ENCODE measurements around the gene ANG.

Gene ANG

DNA sequence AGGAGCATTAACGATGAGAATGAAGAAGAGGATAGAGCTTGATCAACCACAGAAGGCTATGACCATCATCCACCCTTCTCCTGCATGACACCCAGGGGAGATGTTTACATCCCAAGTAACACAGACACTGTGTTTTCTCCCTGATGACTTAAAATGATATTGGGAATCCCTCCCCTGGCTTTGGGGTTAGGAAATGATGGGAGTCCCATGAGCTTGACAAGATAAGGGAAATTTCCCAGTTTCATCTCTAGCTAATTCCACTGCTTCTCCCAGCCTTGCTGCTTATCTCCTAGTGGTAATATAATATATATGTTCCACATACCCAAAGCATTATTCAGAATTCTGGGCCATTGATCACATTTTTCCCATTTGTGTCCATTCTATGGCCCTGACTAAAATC, 43.1 kb upstream of the ANG start:
- Histone ChIP-seq H3K9me3 (ENCODE audit: control insufficient read depth, insufficient read depth, low read depth, low read length) (no peaks in the 10 kb centered on the region), H3K36me3 (ENCODE audit: control insufficient read depth in 2 of 2, insufficient read depth in 1 of 2, low read length in 2 of 2) (no peaks in the 10 kb centered on the region), H3K4me3 (ENCODE audit: low read depth, low read length) (no peak overlapping the region), H3K4me1 (ENCODE audit: control insufficient read depth, insufficient read depth, low read length) (no peaks in the 10 kb centered on the region), H3K27ac (ENCODE audit: extremely low read depth, low read depth, low read length) (no peak overlapping the region)
- POLR2A ChIA-PET: no interaction called here
- TF ChIP-seq ZNF76 (tag by site-specific recombination; IDR thresholded peaks at IDR 0.05; ENCODE audit: borderline replicate concordance, low read depth): no peak
- TF ChIP-seq TCF7L2 (IDR thresholded peaks at IDR 0.05; ENCODE audit: borderline replicate concordance, low read depth, low read length): no peak
- TF ChIP-seq EGR2 (tag by site-specific recombination; IDR thresholded peaks at IDR 0.05; ENCODE audit: low read depth): no peak
- no peak for TF ChIP-seq ZBTB21 (tag by site-specific recombination; IDR thresholded peaks at IDR 0.05)
- CTCF ChIA-PET: interaction anchor here (0.6 to 1.5 kb wide), 2 partner anchors 11 to 46 kb away, joined by 3 to 4 read pairs; no protein-coding TSS in a partner anchor

DNA sequence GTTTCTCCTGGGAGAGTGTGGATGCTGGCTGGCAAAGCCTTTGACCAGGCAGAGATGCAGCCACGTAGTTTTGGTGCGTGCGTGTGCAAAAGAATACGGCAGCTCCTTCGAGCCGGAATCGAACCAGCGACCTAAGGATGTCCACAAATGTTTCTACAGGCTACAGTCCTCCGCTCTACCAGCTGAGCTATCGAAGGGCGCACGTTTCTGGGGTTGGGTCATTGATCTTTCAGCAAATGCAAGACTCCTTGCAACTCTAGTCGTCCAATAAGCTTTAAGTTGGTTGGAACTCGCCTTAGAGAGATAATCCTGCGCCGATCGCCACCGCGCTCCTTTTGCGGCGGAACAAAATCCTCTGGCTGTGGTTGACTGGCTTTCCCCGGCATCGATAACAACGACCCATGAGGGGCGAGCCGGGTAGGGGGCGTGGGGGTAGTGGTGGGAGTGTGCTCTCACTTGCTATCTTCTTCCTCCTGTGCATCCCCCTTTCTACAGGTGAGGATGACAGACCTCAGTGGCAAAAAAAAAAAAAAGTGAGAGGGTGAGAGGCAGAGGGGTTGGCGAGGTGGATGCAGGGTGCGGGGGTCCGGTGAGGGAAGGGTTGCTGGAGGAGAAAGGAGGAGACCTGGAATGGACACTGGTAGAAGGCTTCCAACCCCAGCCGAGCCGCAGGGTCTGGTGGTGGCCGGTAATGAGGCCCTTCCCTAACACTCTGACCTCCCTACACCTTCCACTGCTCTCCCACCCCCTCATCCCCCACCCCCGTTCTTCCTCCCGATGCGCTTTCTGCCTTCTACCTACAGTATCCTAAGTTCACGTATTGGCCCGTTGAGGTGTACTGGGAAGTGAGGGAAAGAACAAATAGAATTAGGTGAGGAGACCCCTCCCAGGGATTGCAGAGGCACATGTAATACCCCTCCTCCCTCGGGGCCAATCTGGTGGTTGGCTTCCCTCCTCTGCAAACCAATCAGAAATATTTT, 35.3 kb upstream of the ANG start:
- Histone ChIP-seq H3K4me3 (ENCODE audit: low read depth, low read length) (peak overlapping the region; percentile 46), H3K4me1 (ENCODE audit: control insufficient read depth, insufficient read depth, low read length) (no peaks in the 10 kb centered on the region), H3K9me3 (ENCODE audit: control insufficient read depth, insufficient read depth, low read depth, low read length) (no peaks in the 10 kb centered on the region), H3K27ac (ENCODE audit: extremely low read depth, low read depth, low read length) (no peak overlapping the region; the same call in 1 of the 2 replicates), H3K36me3 (ENCODE audit: control insufficient read depth in 2 of 2, insufficient read depth in 1 of 2, low read length in 2 of 2) (no peaks in the 10 kb centered on the region)
- CTCF ChIA-PET: interaction anchor here (0.6 to 1.0 kb wide), 2 partner anchors 21 to 105 kb away, joined by 3 to 4 read pairs; no protein-coding TSS in a partner anchor
- POLR2A ChIA-PET: interaction anchor here (0.6 to 2.5 kb wide), 5 partner anchors 9 to 345 kb away, joined by 3 to 13 read pairs (median 4); partner anchors contain the start of gene PARP2
- TF ChIP-seq ZNF629 (tag by site-specific recombination; IDR thresholded peaks at IDR 0.05) (peak; percentile 84), SALL2 (tag by site-specific recombination; IDR thresholded peaks at IDR 0.05; ENCODE audit: borderline replicate concordance) (no peak), ZFHX2 (tag by site-specific recombination; conservative IDR thresholded peaks at IDR 0.05) (no peak; the same call in 1 of the 2 replicates), ZNF112 (tag by site-specific recombination; IDR thresholded peaks at IDR 0.05) (no peak), SP2 (tag by site-specific recombination; IDR thresholded peaks at IDR 0.05) (peak; percentile 50), OVOL3 (tag by site-specific recombination; IDR thresholded peaks at IDR 0.05) (no peak), ZNF549 (tag by site-specific recombination; IDR thresholded peaks at IDR 0.05) (no peak), EGR2 (tag by site-specific recombination; IDR thresholded peaks at IDR 0.05; ENCODE audit: low read depth) (peak; percentile 37; the same call in 1 of the 2 replicates), ZNF2 (tag by site-specific recombination; IDR thresholded peaks at IDR 0.05) (peak; percentile 92), KLF1 (tag by site-specific recombination; IDR thresholded peaks at IDR 0.05) (0 out of 2 replicates have a peak, but pooled peaks have one; percentile 18), ZNF211 (tag by site-specific recombination; IDR thresholded peaks at IDR 0.05; ENCODE audit: low read depth) (no peak), ZNF473 (tag by site-specific recombination; IDR thresholded peaks at IDR 0.05) (no peak), ZNF274 (IDR thresholded peaks at IDR 0.05; ENCODE audit: low read length) (no peak), ZNF274 (tag by site-specific recombination; IDR thresholded peaks at IDR 0.05; ENCODE audit: borderline replicate concordance) (no peak), SP7 (tag by site-specific recombination; IDR thresholded peaks at IDR 0.05) (peak; percentile 86), ZNF19 (tag by site-specific recombination; IDR thresholded peaks at IDR 0.05; ENCODE audit: low read depth) (no peak)
- TF ChIP-seq, protein P1, sequence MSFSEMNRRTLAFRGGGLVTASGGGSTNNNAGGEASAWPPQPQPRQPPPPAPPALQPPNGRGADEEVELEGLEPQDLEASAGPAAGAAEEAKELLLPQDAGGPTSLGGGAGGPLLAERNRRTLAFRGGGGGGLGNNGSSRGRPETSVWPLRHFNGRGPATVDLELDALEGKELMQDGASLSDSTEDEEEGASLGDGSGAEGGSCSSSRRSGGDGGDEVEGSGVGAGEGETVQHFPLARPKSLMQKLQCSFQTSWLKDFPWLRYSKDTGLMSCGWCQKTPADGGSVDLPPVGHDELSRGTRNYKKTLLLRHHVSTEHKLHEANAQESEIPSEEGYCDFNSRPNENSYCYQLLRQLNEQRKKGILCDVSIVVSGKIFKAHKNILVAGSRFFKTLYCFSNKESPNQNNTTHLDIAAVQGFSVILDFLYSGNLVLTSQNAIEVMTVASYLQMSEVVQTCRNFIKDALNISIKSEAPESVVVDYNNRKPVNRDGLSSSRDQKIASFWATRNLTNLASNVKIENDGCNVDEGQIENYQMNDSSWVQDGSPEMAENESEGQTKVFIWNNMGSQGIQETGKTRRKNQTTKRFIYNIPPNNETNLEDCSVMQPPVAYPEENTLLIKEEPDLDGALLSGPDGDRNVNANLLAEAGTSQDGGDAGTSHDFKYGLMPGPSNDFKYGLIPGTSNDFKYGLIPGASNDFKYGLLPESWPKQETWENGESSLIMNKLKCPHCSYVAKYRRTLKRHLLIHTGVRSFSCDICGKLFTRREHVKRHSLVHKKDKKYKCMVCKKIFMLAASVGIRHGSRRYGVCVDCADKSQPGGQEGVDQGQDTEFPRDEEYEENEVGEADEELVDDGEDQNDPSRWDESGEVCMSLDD (tag by site-specific recombination; IDR thresholded peaks at IDR 0.05): no peak
- TF ChIP-seq, protein P2, sequence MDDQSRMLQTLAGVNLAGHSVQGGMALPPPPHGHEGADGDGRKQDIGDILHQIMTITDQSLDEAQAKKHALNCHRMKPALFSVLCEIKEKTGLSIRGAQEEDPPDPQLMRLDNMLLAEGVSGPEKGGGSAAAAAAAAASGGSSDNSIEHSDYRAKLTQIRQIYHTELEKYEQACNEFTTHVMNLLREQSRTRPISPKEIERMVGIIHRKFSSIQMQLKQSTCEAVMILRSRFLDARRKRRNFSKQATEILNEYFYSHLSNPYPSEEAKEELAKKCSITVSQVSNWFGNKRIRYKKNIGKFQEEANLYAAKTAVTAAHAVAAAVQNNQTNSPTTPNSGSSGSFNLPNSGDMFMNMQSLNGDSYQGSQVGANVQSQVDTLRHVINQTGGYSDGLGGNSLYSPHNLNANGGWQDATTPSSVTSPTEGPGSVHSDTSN (CRISPR knock-in tag; IDR thresholded peaks at IDR 0.05): no peak
- TF ChIP-seq, protein P3, sequence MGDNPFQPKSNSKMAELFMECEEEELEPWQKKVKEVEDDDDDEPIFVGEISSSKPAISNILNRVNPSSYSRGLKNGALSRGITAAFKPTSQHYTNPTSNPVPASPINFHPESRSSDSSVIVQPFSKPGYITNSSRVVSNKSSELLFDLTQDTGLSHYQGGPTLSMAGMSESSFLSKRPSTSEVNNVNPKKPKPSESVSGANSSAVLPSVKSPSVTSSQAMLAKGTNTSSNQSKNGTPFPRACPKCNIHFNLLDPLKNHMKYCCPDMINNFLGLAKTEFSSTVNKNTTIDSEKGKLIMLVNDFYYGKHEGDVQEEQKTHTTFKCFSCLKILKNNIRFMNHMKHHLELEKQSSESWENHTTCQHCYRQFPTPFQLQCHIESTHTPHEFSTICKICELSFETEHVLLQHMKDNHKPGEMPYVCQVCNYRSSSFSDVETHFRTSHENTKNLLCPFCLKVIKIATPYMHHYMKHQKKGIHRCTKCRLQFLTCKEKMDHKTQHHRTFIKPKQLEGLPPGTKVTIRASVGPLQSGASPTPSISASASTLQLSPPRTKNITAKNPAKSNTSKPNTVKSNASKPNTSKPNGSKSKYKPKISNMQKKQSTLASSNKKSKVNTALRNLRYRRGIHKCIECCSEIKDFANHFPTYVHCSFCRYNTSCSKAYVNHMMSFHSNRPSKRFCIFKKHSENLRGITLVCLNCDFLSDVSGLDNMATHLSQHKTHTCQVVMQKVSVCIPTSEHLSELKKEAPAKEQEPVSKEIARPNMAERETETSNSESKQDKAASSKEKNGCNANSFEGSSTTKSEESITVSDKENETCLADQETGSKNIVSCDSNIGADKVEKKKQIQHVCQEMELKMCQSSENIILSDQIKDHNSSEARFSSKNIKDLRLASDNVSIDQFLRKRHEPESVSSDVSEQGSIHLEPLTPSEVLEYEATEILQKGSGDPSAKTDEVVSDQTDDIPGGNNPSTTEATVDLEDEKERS (tag by site-specific recombination; IDR thresholded peaks at IDR 0.05): no peak
- TF ChIP-seq, protein P4, sequence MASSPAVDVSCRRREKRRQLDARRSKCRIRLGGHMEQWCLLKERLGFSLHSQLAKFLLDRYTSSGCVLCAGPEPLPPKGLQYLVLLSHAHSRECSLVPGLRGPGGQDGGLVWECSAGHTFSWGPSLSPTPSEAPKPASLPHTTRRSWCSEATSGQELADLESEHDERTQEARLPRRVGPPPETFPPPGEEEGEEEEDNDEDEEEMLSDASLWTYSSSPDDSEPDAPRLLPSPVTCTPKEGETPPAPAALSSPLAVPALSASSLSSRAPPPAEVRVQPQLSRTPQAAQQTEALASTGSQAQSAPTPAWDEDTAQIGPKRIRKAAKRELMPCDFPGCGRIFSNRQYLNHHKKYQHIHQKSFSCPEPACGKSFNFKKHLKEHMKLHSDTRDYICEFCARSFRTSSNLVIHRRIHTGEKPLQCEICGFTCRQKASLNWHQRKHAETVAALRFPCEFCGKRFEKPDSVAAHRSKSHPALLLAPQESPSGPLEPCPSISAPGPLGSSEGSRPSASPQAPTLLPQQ (tag by site-specific recombination; IDR thresholded peaks at IDR 0.05): peak; percentile 79
- TF ChIP-seq, protein P5, sequence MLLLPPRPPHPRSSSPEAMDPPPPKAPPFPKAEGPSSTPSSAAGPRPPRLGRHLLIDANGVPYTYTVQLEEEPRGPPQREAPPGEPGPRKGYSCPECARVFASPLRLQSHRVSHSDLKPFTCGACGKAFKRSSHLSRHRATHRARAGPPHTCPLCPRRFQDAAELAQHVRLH (tag by site-specific recombination; IDR thresholded peaks at IDR 0.05): peak; percentile 96
